ENCODE results near the gene FAHD1.

GRCh38 chr16:1782408-1783264 lies 44.4 kb upstream of the FAHD1 start, which contains the start of the genes NUBP2 and SPSB3:
- no peak for TF ChIP-seq CTCF (conservative IDR thresholded peaks at IDR 0.05 in 1 of 2, IDR thresholded peaks at IDR 0.05 in 1 of 2; ENCODE audit: low read depth in 1 of 2, low read length in 2 of 2)
- TF ChIP-seq EZH2 (IDR thresholded peaks at IDR 0.05; ENCODE audit: low read length, missing control alignments) = no peak
